GM12878 (cell line): ENCODE measurements around the gene TUT1. TPM values are rescaled to one million over a fixed set of nuclear protein-coding genes. Genes with fewer than 3 reads are reported as not detected.

ENCODE experiments used
- ATAC-seq: fragments of 200-7000 bp; cut with Tn5 transposase; 3 replicates; pipeline ENCODE4 v1.9.1; 2020; ENCODE audit warnings: mild to moderate bottlenecking, moderate library complexity
- BruUV-seq: library from RNA; stranded (reverse); fragments of 400-500 nt; replicated peaks from 2 replicates; lab custom pipeline; 2021; lab: Mats Ljungman, UMichigan
- CTCF ChIA-PET: fragments of 300-600 bp; sonication (Branson Sonifier 250); formaldehyde crosslinking; extraction: SDS; loops from one replicate; lab custom pipeline; 2021; ENCODE audit warnings: inconsistent platforms; lab: Yijun Ruan, JAX
- POLR2A ChIA-PET: fragments of 350-600 bp; formaldehyde crosslinking; extraction: SDS; loops from one replicate; lab custom pipeline; 2021; ENCODE audit warnings: inconsistent platforms; lab: Charles Lee
- RAD21 ChIA-PET: fragments of 300-600 bp; sonication (Branson Sonifier 250); formaldehyde crosslinking; loops from one replicate; lab custom pipeline; 2023; ENCODE audit warnings: antibody characterized with exemption; ENCODE audit not compliant: unreplicated experiment; lab: Charles Lee
- SMC1A ChIA-PET: fragments of 300-600 bp; sonication (Branson Sonifier 250); formaldehyde crosslinking; loops from one replicate; lab custom pipeline; 2023; ENCODE audit not compliant: unreplicated experiment, uncharacterized antibody; lab: Charles Lee
- DNase-seq: peaks from one replicate; pipeline ENCODE4 v3.0.0-alpha.2; 2011; ENCODE audit warnings: low read depth, low spot score
- FAIRE-seq: peaks from 3 replicates; lab custom pipeline; 2011; peaks lifted over from hg19 to GRCh38; lab: Jason Lieb, UNC
- H2AFZ ChIP-seq: 2 replicates; pipeline ENCODE4 v1.6.0; 2011; ENCODE audit warnings: low read depth, low read length, control low read depth; ENCODE audit not compliant: control insufficient read depth
- H3K27ac ChIP-seq: 2 replicates; pipeline ENCODE4 v1.5.1; 2011; ENCODE audit warnings: control low read depth; ENCODE audit not compliant: control insufficient read depth, insufficient read depth
- H3K27me3 ChIP-seq, 2 experiments: replicated peaks in 1 of 2; 2 replicates each; pipeline versions ENCODE4 v1.6.0 to v1.6.1; 2011; ENCODE audit warnings: low read length in 1 of 2; ENCODE audit not compliant: control insufficient read depth in 2 of 2, insufficient read depth in 2 of 2
- H3K36me3 ChIP-seq, 2 experiments: 2 replicates each; pipeline ENCODE4 v1.5.1; 2011; ENCODE audit warnings: low read length in 1 of 2; ENCODE audit not compliant: control insufficient read depth in 2 of 2, insufficient read depth in 2 of 2
- H3K4me1 ChIP-seq: 2 replicates; pipeline ENCODE4 v1.6.1; 2011; ENCODE audit warnings: mild to moderate bottlenecking, low read length, moderate library complexity, mixed read lengths; ENCODE audit not compliant: control insufficient read depth, insufficient read depth
- H3K4me2 ChIP-seq: 2 replicates; pipeline ENCODE4 v1.6.0; 2011; ENCODE audit warnings: control low read depth; ENCODE audit not compliant: control insufficient read depth, insufficient read depth
- H3K4me3 ChIP-seq: fragments of 200-600 bp; sonication (generic); 2 replicates; pipeline ENCODE4 v1.5.1; 2016
- H3K79me2 ChIP-seq: 2 replicates; pipeline ENCODE4 v1.6.0; 2011; ENCODE audit warnings: low read length; ENCODE audit not compliant: control insufficient read depth, insufficient read depth
- H3K9ac ChIP-seq: 2 replicates; pipeline ENCODE4 v1.8.0; 2011; ENCODE audit warnings: low read length, control low read depth, mixed read lengths; ENCODE audit not compliant: control insufficient read depth, insufficient read depth
- H3K9me3 ChIP-seq: replicated peaks from 3 replicates; pipeline ENCODE4 v1.5.1; 2011; ENCODE audit warnings: mild to moderate bottlenecking, low read length; ENCODE audit not compliant: control insufficient read depth, insufficient read depth
- H4K20me1 ChIP-seq: 2 replicates; pipeline ENCODE4 v1.6.0; 2011; ENCODE audit not compliant: control insufficient read depth, insufficient read depth
- CBFB ChIP-seq: IDR thresholded peaks from 2 replicates; pipeline ENCODE4 v1.6.1; 2016; ENCODE audit warnings: antibody characterized with exemption, low read depth
- CREB1 ChIP-seq: IDR thresholded peaks from 2 replicates; pipeline ENCODE4 v1.6.1; 2012; ENCODE audit warnings: low read depth, mild to moderate bottlenecking, inconsistent platforms
- NR2C2 ChIP-seq: IDR thresholded peaks from 2 replicates; pipeline ENCODE4 v1.6.1; 2011; ENCODE audit warnings: borderline replicate concordance, low read depth; ENCODE audit not compliant: control insufficient read depth, insufficient read length
- PML ChIP-seq: IDR thresholded peaks from 2 replicates; pipeline ENCODE4 v1.6.1; 2012; ENCODE audit warnings: low read length, inconsistent platforms
- RAD21 ChIP-seq: IDR thresholded peaks from 2 replicates; pipeline ENCODE4 v1.6.1; 2011; ENCODE audit warnings: mild to moderate bottlenecking, low read depth, low read length, moderate library complexity; ENCODE audit not compliant: insufficient read depth
- SIN3A ChIP-seq: IDR thresholded peaks from 2 replicates; pipeline ENCODE4 v1.6.1; 2012; ENCODE audit warnings: low read depth, low read length, improper control_type of control experiment
- SMARCA5 ChIP-seq: fragments of 450-650 bp; IDR thresholded peaks from 2 replicates; pipeline ENCODE4 v1.6.1; 2017; ENCODE audit warnings: mild to moderate bottlenecking
- SREBF2 ChIP-seq: IDR thresholded peaks from 2 replicates; pipeline ENCODE4 v1.6.1; 2012; ENCODE audit warnings: mild to moderate bottlenecking, low read length
- STAT1 ChIP-seq: fragments of 450-650 bp; conservative IDR thresholded peaks from 2 replicates; pipeline ENCODE4 v1.6.1; 2014; ENCODE audit warnings: antibody characterized with exemption, mild to moderate bottlenecking
- YBX1 ChIP-seq: fragments of 450-650 bp; IDR thresholded peaks from 2 replicates; pipeline ENCODE4 v1.6.1; 2016; ENCODE audit warnings: antibody characterized with exemption
- ZBED1 ChIP-seq: IDR thresholded peaks from 2 replicates; pipeline ENCODE4 v1.6.1; 2016; ENCODE audit warnings: borderline replicate concordance
- ZNF207 ChIP-seq: fragments of 450-650 bp; IDR thresholded peaks from 2 replicates; pipeline ENCODE4 v1.6.1; 2014; ENCODE audit warnings: antibody characterized with exemption, mild to moderate bottlenecking, borderline replicate concordance
- ZNF24 ChIP-seq: fragments of 450-650 bp; IDR thresholded peaks from 2 replicates; pipeline ENCODE4 v1.6.1; 2017; ENCODE audit warnings: antibody characterized with exemption, mild to moderate bottlenecking
- WGBS: methylation state at CpG from one replicate; pipeline ENCODE4 v1.1.6; 2016; ENCODE audit warnings: low lambda C conversion rate; ENCODE audit not compliant: insufficient replicate concordance, insufficient coverage; ENCODE audit errors: missing lambda C conversion rate; 5-methylcytosine and 5-hydroxymethylcytosine counted together
- in situ Hi-C: fragments of 300-500 bp; cut with MboI; formaldehyde crosslinking; loops from 9 replicates; pipeline ENCODE4 v1.14.3; 2018; ENCODE audit warnings: mixed read lengths
- intact Hi-C: fragments of 100-400 bp; cut with micrococcal nuclease; formaldehyde crosslinking; loops from one replicate; pipeline ENCODE4 v1.14.2; 2022; ENCODE audit not compliant: unreplicated experiment
- polyA plus RNA-seq, 11 experiments: library from polyadenylated mRNA; depleted of rRNA in 4 of 11; unstranded in 6 of 11; stranded (reverse) in 5 of 11; fragments of >200 nt; fragmentation: Nextera tagmentation in 4 of 11; fragmentation: Illumina TruSeq in 1 of 11; extraction: Ambion mirVana in 4 of 11; extraction: Trizol in 1 of 11; gene quantifications; 1 replicate in 1 of 11; 2 replicates in 10 of 11; pipeline versions ENCODE4 v1.2.1 to v1.2.3, GENCODE V29; 2011 to 2016; ENCODE audit warnings: inconsistent platforms in 2 of 11, missing spikeins in 2 of 11, low read depth in 1 of 11
- total RNA-seq, 4 experiments: library from RNA; depleted of rRNA in 3 of 4; stranded (reverse); fragments of >200 nt in 3 of 4; fragmentation: Illumina TruSeq in 1 of 4; extraction: Trizol in 1 of 4; gene quantifications; 2 replicates each; pipeline versions ENCODE4 v1.2.1 to v1.2.3, GENCODE V29; 2013 to 2021
- TF ChIP-seq, protein P1 (sequence below): fragments of 450-650 bp; IDR thresholded peaks from 2 replicates; pipeline ENCODE4 v1.6.1; 2017; ENCODE audit warnings: mild to moderate bottlenecking, moderate library complexity
- TF ChIP-seq, protein P2 (sequence below): IDR thresholded peaks from 2 replicates; pipeline ENCODE4 v1.6.1; 2012; ENCODE audit warnings: low read depth, low read length, improper control_type of control experiment
- TF ChIP-seq, protein P3 (sequence below): fragments of 450-650 bp; IDR thresholded peaks from 2 replicates; pipeline ENCODE4 v1.6.1; 2017; ENCODE audit warnings: mild to moderate bottlenecking, moderate library complexity

TUT1 gene
- total and polyA plus RNA-seq, 10 of the 15 experiments (the other 5 are each of a cell fraction or from before 2014, with no cell fraction given), result 1.1 to 29.9 (median 16.2) TPM

DNA sequence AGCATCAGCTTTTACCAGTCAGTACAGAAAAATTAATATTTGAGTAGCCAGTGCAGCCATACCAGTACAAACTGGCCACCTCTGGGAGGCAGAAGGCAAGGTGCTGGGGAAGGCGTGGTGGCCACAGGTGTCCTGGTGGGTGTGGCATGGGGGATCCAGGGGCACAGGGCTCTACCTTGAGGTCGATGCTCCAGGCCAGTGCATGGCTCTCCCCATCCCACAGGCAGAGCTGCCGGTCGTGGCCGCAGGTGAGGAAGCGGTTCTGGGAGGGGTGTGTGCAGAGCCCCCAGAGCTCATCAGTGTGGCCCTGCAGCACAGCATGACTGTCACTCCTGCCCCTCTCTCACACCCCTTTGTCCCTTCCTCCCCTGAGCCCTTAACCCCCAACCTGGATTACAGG, 14.1 kb upstream of the TUT1 start:
- no peak overlapping the region for H3K27ac ChIP-seq
- intact Hi-C loops (no loop called here), in situ Hi-C loops (no loop called here)
- no peaks in the 10 kb centered on the region for H3K9me3 ChIP-seq
- H3K36me3 ChIP-seq, result peaks cover 3 to 9% of the 10 kb centered on the region in 2 experiments; a peak in 3 of 4 replicates
- ChIA-PET SMC1A (no interaction called here), POLR2A (no interaction called here), CTCF (interaction anchor here (1.7 kb wide), 1 partner anchor 89 kb away, joined by 4 read pairs; no protein-coding TSS in a partner anchor), RAD21 (no interaction called here)
- WGBS, result 84% methylated on average over 6 of the region's 6 CpGs
- TF ChIP-seq NR2C2 (no peak), ZBED1 (no peak), ZNF24 (no peak), ZNF207 (no peak), YBX1 (no peak), STAT1 (no peak), CBFB (no peak), CREB1 (no peak), PML (no peak), RAD21 (no peak), SREBF2 (no peak), SMARCA5 (no peak), SIN3A (no peak)
- TF ChIP-seq, protein P1, sequence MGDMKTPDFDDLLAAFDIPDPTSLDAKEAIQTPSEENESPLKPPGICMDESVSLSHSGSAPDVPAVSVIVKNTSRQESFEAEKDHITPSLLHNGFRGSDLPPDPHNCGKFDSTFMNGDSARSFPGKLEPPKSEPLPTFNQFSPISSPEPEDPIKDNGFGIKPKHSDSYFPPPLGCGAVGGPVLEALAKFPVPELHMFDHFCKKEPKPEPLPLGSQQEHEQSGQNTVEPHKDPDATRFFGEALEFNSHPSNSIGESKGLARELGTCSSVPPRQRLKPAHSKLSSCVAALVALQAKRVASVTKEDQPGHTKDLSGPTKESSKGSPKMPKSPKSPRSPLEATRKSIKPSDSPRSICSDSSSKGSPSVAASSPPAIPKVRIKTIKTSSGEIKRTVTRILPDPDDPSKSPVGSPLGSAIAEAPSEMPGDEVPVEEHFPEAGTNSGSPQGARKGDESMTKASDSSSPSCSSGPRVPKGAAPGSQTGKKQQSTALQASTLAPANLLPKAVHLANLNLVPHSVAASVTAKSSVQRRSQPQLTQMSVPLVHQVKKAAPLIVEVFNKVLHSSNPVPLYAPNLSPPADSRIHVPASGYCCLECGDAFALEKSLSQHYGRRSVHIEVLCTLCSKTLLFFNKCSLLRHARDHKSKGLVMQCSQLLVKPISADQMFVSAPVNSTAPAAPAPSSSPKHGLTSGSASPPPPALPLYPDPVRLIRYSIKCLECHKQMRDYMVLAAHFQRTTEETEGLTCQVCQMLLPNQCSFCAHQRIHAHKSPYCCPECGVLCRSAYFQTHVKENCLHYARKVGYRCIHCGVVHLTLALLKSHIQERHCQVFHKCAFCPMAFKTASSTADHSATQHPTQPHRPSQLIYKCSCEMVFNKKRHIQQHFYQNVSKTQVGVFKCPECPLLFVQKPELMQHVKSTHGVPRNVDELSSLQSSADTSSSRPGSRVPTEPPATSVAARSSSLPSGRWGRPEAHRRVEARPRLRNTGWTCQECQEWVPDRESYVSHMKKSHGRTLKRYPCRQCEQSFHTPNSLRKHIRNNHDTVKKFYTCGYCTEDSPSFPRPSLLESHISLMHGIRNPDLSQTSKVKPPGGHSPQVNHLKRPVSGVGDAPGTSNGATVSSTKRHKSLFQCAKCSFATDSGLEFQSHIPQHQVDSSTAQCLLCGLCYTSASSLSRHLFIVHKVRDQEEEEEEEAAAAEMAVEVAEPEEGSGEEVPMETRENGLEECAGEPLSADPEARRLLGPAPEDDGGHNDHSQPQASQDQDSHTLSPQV, result no peak
- TF ChIP-seq, protein P2, sequence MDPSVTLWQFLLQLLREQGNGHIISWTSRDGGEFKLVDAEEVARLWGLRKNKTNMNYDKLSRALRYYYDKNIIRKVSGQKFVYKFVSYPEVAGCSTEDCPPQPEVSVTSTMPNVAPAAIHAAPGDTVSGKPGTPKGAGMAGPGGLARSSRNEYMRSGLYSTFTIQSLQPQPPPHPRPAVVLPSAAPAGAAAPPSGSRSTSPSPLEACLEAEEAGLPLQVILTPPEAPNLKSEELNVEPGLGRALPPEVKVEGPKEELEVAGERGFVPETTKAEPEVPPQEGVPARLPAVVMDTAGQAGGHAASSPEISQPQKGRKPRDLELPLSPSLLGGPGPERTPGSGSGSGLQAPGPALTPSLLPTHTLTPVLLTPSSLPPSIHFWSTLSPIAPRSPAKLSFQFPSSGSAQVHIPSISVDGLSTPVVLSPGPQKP, result no peak
- TF ChIP-seq, protein P3, sequence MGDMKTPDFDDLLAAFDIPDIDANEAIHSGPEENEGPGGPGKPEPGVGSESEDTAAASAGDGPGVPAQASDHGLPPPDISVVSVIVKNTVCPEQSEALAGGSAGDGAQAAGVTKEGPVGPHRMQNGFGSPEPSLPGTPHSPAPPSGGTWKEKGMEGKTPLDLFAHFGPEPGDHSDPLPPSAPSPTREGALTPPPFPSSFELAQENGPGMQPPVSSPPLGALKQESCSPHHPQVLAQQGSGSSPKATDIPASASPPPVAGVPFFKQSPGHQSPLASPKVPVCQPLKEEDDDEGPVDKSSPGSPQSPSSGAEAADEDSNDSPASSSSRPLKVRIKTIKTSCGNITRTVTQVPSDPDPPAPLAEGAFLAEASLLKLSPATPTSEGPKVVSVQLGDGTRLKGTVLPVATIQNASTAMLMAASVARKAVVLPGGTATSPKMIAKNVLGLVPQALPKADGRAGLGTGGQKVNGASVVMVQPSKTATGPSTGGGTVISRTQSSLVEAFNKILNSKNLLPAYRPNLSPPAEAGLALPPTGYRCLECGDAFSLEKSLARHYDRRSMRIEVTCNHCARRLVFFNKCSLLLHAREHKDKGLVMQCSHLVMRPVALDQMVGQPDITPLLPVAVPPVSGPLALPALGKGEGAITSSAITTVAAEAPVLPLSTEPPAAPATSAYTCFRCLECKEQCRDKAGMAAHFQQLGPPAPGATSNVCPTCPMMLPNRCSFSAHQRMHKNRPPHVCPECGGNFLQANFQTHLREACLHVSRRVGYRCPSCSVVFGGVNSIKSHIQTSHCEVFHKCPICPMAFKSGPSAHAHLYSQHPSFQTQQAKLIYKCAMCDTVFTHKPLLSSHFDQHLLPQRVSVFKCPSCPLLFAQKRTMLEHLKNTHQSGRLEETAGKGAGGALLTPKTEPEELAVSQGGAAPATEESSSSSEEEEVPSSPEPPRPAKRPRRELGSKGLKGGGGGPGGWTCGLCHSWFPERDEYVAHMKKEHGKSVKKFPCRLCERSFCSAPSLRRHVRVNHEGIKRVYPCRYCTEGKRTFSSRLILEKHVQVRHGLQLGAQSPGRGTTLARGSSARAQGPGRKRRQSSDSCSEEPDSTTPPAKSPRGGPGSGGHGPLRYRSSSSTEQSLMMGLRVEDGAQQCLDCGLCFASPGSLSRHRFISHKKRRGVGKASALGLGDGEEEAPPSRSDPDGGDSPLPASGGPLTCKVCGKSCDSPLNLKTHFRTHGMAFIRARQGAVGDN, result no peak
- H3K4me3 ChIP-seq, result no peak overlapping the region
- H3K4me1 ChIP-seq, result peaks cover 6% of the 10 kb centered on the region
- peaks cover 13% of the 10 kb centered on the region for H3K79me2 ChIP-seq
- BruUV-seq, result no TSS peak
- H3K9ac ChIP-seq, result no peak overlapping the region
- no peak overlapping the region for H3K4me2 ChIP-seq
- FAIRE-seq, result no peak
- H3K27me3 ChIP-seq, result no peaks in the 10 kb centered on the region
- ATAC-seq, result no peak
- DNase-seq, result no peak
- H2AFZ ChIP-seq, result no peak overlapping the region
- no peaks in the 10 kb centered on the region; the same call in 1 of the 2 replicates for H4K20me1 ChIP-seq
